ENCODE measurements around the gene COG7. TPM values are rescaled to one million over a fixed set of nuclear protein-coding genes. Genes with fewer than 3 reads are reported as not detected.

Gene COG7
- total RNA-seq, 1 experiment from 2014 or later = 17.9 TPM

DNA sequence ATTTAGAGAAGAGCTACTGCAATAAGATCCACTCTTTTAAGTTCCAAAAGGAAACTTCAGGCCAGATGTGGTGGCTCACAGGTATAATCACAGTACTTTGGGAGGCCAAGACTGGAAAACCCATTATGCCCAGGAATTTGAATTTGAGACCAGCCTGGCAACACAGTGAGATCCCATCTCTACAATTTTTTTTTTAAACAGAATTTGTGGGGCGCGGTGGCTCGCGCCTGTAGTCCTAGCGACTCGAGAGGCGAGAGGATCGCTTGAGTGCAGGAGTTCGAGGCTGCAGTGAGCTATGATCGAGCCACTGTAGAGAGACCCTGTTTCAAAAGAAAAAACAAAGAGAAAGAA is 793 bp downstream of the COG7 start:
- Histone ChIP-seq H3K27me3 (ENCODE audit: insufficient read depth, low read length) (no peaks in the 10 kb centered on the region), H3K18ac (ENCODE audit: insufficient read length, low read depth, low read length) (no peak overlapping the region), H3K14ac (ENCODE audit: insufficient read depth, low read length) (no peak overlapping the region), H2AK5ac (ENCODE audit: insufficient read length, low read length) (no peak overlapping the region), H4K8ac (replicated peaks; ENCODE audit: insufficient read length, low read depth, low read length) (no peak overlapping the region), H3K79me1 (ENCODE audit: insufficient read depth, low read depth, low read length, poor library complexity, severe bottlenecking) (no peaks in the 10 kb centered on the region), H3K4ac (ENCODE audit: low read depth, low read length) (no peak overlapping the region), H3K9ac (ENCODE audit: extremely low read depth, insufficient read length, low read length) (no peak overlapping the region), H2AFZ (ENCODE audit: low read length) (no peak overlapping the region), H4K5ac (ENCODE audit: insufficient read length, low read depth, low read length) (no peak overlapping the region), H3K4me2 (ENCODE audit: insufficient read depth, insufficient read length, low read length) (peak overlapping the region; percentile 90), H4K91ac (ENCODE audit: insufficient read length, low read depth, low read length) (no peak overlapping the region), H3K27ac (ENCODE audit: insufficient read length, low read depth, low read length) (no peak overlapping the region), H2BK15ac (ENCODE audit: low read depth, low read length) (no peak overlapping the region), H4K20me1 (ENCODE audit: control insufficient read depth, insufficient read depth, insufficient read length) (no peaks in the 10 kb centered on the region), H3T11ph (ENCODE audit: low read length) (no peak overlapping the region), H3K23ac (ENCODE audit: insufficient read length, low read depth, low read length) (no peak overlapping the region), H3K23me2 (ENCODE audit: insufficient read length, low read depth, low read length, poor library complexity, severe bottlenecking) (peaks cover 7% of the 10 kb centered on the region), H3K79me2 (ENCODE audit: insufficient read depth, low read length) (no peaks in the 10 kb centered on the region), H2BK20ac (ENCODE audit: low read depth, low read length, poor library complexity, severe bottlenecking) (no peak overlapping the region), H2BK12ac (ENCODE audit: insufficient read length, low read depth, low read length) (no peak overlapping the region), H2BK120ac (ENCODE audit: low read depth, low read length, poor library complexity, severe bottlenecking) (no peak overlapping the region), H3K4me1 (ENCODE audit: insufficient read depth, low read length) (no peaks in the 10 kb centered on the region), H2BK5ac (ENCODE audit: insufficient read length, low read length) (no peak overlapping the region), H3K56ac (ENCODE audit: insufficient read length, low read depth, low read length) (no peak overlapping the region), H3K9me3 (ENCODE audit: control insufficient read depth, low read depth, low read length) (no peaks in the 10 kb centered on the region)
- Mint-ChIP-seq H3K27ac (peak overlapping the region; percentile 46 to 97 (median 94); a peak in 6 of 7 replicates), H3K36me3 (ENCODE audit: insufficient read depth in 1 of 3, low read depth in 3 of 3) (peaks cover 0 to 8% (median 0%) of the 10 kb centered on the region in 3 experiments; a peak in 1 of 7 replicates), H3K9me3 (no peaks in the 10 kb centered on the region; a peak in 1 of 5 replicates), H3K27me3 (ENCODE audit: low read depth) (no peaks in the 10 kb centered on the region), H3K4me1 (peaks cover 10 to 11% of the 10 kb centered on the region in 2 experiments), H3K4me3 (peak overlapping the region; percentile 73 to 89)
- WGBS (ENCODE audit: extremely low coverage, insufficient read length, low lambda C conversion rate) = no CpG with 5 or more reads among the region's 10 CpGs
- TF ChIP-seq, protein P1, sequence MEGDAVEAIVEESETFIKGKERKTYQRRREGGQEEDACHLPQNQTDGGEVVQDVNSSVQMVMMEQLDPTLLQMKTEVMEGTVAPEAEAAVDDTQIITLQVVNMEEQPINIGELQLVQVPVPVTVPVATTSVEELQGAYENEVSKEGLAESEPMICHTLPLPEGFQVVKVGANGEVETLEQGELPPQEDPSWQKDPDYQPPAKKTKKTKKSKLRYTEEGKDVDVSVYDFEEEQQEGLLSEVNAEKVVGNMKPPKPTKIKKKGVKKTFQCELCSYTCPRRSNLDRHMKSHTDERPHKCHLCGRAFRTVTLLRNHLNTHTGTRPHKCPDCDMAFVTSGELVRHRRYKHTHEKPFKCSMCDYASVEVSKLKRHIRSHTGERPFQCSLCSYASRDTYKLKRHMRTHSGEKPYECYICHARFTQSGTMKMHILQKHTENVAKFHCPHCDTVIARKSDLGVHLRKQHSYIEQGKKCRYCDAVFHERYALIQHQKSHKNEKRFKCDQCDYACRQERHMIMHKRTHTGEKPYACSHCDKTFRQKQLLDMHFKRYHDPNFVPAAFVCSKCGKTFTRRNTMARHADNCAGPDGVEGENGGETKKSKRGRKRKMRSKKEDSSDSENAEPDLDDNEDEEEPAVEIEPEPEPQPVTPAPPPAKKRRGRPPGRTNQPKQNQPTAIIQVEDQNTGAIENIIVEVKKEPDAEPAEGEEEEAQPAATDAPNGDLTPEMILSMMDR (conservative IDR thresholded peaks at IDR 0.05) = no peak
- no peak for DNase-seq

Measured in H9 (cell line).